ENCODE results near the gene PPFIA2.

PPFIA2 gene

DNA sequence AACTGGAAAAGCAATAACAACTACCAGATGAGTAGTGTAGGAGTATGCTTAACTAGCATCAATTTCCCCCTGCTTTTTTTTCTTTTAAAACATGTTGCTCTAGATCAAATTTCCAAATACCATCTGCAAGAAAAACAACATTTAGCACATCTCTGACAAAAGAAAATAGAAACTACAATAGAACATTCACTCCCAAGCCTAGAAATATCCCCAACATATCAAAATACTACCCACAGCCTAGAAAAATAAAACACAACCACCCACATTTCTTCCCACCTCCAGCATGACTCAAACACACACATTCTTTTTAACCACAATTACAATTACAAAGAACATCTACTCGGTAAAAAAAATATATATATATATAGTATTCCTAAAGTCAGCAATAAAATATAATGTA is 120.0 kb downstream of the PPFIA2 start:
- DNase-seq (ENCODE audit: low read depth, low spot score) = no peak
- no peak overlapping the region for H3K4me3 ChIP-seq (ENCODE audit: low read depth, low read length)
- ChIA-PET CTCF (interaction anchor here (1.0 kb wide), 1 partner anchor 11 kb away, joined by 3 read pairs; no protein-coding TSS in a partner anchor), POLR2A (no interaction called here)
- TF ChIP-seq, protein P1, sequence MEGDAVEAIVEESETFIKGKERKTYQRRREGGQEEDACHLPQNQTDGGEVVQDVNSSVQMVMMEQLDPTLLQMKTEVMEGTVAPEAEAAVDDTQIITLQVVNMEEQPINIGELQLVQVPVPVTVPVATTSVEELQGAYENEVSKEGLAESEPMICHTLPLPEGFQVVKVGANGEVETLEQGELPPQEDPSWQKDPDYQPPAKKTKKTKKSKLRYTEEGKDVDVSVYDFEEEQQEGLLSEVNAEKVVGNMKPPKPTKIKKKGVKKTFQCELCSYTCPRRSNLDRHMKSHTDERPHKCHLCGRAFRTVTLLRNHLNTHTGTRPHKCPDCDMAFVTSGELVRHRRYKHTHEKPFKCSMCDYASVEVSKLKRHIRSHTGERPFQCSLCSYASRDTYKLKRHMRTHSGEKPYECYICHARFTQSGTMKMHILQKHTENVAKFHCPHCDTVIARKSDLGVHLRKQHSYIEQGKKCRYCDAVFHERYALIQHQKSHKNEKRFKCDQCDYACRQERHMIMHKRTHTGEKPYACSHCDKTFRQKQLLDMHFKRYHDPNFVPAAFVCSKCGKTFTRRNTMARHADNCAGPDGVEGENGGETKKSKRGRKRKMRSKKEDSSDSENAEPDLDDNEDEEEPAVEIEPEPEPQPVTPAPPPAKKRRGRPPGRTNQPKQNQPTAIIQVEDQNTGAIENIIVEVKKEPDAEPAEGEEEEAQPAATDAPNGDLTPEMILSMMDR (IDR thresholded peaks at IDR 0.05; ENCODE audit: insufficient read depth, low read length, missing control alignments) = no peak

DNA sequence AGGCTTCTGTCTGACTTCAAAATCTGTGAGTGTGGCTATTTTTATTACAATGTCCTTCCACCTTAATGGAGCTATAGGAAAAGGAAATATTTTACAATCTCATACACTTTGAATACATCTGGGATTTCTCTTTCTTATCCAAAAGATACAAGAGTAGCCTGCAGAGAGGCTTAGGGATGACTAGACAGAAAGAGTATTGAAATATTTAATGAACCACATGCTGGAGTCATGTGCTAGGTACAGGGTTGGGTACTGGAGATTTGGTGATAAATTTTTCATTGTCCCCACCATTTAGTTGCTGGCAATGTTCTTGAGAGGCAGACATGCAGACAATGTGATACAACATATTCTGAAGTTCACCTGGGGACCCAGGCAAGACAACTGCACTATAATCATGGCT is 126.0 kb downstream of the PPFIA2 start:
- ChIA-PET POLR2A (no interaction called here), CTCF (no interaction called here)
- no peak for DNase-seq (ENCODE audit: low read depth, low spot score)
- TF ChIP-seq, protein P1 (IDR thresholded peaks at IDR 0.05; ENCODE audit: insufficient read depth, low read length, missing control alignments) = no peak
- H3K4me3 ChIP-seq (ENCODE audit: low read depth, low read length) = no peak overlapping the region

DNA sequence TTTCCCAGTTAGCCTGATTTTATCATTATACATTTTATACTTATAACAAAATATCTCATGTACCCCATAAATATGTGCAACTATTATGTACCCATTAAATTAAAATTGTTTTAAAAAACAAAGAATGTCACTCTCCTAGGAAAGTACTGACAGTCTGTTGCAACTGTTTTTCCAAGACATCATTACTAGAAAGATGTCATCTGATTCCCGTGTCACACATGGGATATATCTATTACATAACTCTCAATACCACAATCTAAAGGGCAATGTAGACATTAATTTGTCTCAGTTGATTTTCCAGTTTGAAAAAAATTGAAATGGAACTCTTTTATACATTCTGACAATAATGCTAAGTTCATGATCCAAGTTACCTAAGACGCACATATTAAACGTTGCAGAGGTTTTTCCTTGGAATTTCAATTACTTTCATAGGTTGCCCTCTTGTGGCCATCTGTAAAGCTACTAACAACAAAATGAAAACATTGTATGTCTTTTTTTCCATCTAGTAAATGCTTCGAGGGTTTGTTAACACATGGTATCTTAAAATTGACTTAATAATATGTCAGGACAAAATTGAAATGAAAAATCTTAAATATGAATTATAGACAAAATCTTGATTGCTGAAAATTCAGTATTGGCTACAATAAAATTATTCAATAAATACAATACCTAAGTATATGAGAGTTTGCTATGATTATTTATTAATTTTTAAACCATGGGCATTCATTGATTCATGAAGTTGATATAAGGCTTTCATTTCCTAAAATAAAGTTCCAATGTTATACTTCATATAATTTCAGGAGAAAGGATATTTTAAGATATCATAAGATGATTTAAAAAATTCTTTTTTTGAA is 131.6 kb downstream of the PPFIA2 start:
- ChIA-PET POLR2A (no interaction called here), CTCF (interaction anchor here (1.0 to 2.8 kb wide), 4 partner anchors 12 to 176 kb away, joined by 3 to 26 read pairs (median 8); no protein-coding TSS in a partner anchor)
- no peak for DNase-seq (ENCODE audit: low read depth, low spot score)
- no peak overlapping the region for H3K4me3 ChIP-seq (ENCODE audit: low read depth, low read length)
- TF ChIP-seq, protein P1 (IDR thresholded peaks at IDR 0.05; ENCODE audit: insufficient read depth, low read length, missing control alignments) = peak; percentile 41

DNA sequence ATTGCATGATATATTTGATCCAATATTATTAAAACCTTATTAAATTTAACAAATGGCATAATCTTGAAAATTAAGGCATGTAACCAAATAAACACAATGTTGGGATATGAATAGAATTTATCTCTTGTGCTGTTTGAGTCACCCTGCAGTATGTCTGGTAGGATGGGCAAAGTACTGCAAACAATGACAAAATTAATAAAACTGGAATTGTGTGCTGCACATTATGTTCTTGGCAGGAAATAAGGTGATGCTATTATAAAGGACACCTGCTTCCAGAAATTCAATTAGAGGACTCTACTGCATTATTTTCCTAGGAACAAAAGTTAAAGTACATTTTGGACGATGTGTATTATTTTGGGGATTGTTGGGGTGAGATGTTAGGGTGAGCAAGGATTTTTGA is 132.7 kb downstream of the PPFIA2 start:
- POLR2A ChIA-PET = no interaction called here
- no peak for DNase-seq (ENCODE audit: low read depth, low spot score)
- CTCF ChIA-PET = interaction anchor here (0.9 to 1.2 kb wide), 2 partner anchors 175 to 179 kb away, joined by 5 to 7 read pairs; no protein-coding TSS in a partner anchor
- H3K4me3 ChIP-seq (ENCODE audit: low read depth, low read length) = no peak overlapping the region
- TF ChIP-seq, protein P1 (IDR thresholded peaks at IDR 0.05; ENCODE audit: insufficient read depth, low read length, missing control alignments) = no peak

DNA sequence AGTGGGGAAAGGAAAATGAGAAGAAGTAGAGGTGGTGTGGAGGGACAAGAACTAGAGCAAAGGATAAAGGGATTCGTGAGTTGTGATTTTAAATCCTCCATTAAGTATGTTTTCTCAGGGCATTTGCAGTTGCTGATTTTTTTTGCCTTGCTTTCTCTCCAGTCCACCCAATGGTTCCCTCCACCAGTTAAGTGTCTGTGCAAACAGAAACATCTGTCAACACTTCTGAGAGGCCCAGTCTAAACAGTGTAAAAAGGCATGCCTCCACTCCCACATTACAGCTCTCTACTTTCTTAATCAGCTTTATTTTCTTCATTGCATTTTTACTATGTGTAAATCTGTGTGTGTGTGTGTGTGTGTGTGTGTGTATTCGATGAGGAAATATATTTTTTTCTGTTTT is 141.2 kb downstream of the PPFIA2 start:
- CTCF ChIA-PET = no interaction called here
- DNase-seq (ENCODE audit: low read depth, low spot score) = no peak
- TF ChIP-seq, protein P1 (IDR thresholded peaks at IDR 0.05; ENCODE audit: insufficient read depth, low read length, missing control alignments) = no peak
- POLR2A ChIA-PET = no interaction called here
- H3K4me3 ChIP-seq (ENCODE audit: low read depth, low read length) = no peak overlapping the region

DNA sequence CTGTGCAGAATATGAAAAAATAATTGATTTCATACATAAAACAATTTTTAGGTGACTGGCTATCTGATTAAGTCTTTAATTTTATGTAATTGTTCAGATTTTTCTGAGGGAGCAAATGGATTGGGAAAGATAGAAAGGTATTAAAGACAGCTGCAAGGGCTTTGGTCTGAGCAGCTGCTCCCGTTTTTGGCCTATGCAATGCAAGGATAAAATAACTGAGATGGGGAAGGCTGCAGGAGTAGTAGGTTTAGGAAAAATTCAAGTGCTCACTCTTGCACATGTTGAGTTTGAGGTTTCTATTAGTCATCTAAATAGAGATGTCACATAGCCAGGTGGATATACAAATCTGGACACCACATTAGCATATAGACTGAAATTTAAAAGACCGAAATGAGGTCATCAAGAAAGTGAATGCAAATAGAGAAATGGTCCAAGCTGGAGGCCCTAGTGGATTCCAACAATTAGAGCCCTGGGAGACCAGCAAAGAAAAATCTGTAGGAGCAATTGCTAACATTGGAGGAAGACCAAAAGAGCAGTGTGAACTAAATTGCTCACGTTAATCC is 144.0 kb downstream of the PPFIA2 start:
- no peak overlapping the region for H3K4me3 ChIP-seq (ENCODE audit: low read depth, low read length)
- ChIA-PET POLR2A (no interaction called here), CTCF (no interaction called here)
- DNase-seq (ENCODE audit: low read depth, low spot score) = no peak
- TF ChIP-seq, protein P1 (IDR thresholded peaks at IDR 0.05; ENCODE audit: insufficient read depth, low read length, missing control alignments) = no peak
